ENCODE results near the gene HHATL.

DNA sequence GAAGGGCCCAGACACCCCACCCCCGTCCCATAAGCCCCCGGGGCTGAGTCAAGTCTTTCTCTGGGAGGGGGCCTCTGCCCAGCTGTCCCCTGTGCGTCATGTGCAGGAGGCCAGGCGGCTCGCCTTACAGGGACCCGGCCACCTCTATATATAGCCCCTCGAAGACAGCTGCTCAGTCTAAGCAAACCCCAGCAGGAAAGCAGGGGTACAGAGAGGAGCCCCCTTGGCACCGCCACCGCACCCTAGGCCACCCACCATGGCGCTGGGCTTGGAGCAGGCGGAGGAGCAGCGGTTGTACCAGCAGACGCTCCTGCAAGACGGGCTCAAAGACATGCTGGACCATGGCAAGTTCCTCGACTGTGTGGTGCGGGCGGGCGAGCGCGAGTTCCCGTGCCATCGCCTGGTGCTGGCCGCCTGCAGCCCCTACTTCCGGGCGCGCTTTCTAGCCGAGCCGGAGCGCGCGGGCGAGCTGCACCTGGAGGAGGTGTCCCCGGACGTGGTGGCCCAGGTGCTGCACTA, 17.2 kb downstream of the HHATL start, which contains the start of gene KLHL40:
- no peak for TF ChIP-seq EZH2phosphoT487 (IDR thresholded peaks at IDR 0.05; ENCODE audit: borderline replicate concordance, low read depth, low read length)
- TF ChIP-seq, protein P1, sequence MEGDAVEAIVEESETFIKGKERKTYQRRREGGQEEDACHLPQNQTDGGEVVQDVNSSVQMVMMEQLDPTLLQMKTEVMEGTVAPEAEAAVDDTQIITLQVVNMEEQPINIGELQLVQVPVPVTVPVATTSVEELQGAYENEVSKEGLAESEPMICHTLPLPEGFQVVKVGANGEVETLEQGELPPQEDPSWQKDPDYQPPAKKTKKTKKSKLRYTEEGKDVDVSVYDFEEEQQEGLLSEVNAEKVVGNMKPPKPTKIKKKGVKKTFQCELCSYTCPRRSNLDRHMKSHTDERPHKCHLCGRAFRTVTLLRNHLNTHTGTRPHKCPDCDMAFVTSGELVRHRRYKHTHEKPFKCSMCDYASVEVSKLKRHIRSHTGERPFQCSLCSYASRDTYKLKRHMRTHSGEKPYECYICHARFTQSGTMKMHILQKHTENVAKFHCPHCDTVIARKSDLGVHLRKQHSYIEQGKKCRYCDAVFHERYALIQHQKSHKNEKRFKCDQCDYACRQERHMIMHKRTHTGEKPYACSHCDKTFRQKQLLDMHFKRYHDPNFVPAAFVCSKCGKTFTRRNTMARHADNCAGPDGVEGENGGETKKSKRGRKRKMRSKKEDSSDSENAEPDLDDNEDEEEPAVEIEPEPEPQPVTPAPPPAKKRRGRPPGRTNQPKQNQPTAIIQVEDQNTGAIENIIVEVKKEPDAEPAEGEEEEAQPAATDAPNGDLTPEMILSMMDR (conservative IDR thresholded peaks at IDR 0.05; ENCODE audit: low read length): no peak
